Upper lobe of right lung (tissue), 1 donor: ENCODE results near the gene MT4. TPM values are rescaled to one million over a fixed set of nuclear protein-coding genes. Genes with fewer than 3 reads are reported as not detected.
"Not testable (repeated sequence)": the region's sequence is repeated elsewhere in the genome, so short reads cannot be mapped to it uniquely, and the experiment has no call there.

ENCODE experiments used
- ATAC-seq: fragments of 200-7000 bp; cut with Tn5 transposase; one replicate; pipeline ENCODE4 v1.9.1; 2020; ENCODE audit warnings: mild to moderate bottlenecking, moderate library complexity
- DNase-seq: peaks from one replicate; pipeline ENCODE4 v3.0.0-alpha.2; 2020
- H3K27ac ChIP-seq: fragments of 200-600 bp; one replicate; pipeline ENCODE4 v1.8.0; 2022
- H3K27me3 ChIP-seq: fragments of 200-600 bp; one replicate; pipeline ENCODE4 v1.8.0; 2022; ENCODE audit warnings: mild to moderate bottlenecking
- H3K36me3 ChIP-seq: fragments of 200-600 bp; one replicate; pipeline ENCODE4 v1.8.0; 2022
- H3K4me1 ChIP-seq: fragments of 200-600 bp; one replicate; pipeline ENCODE4 v1.8.0; 2022
- H3K4me3 ChIP-seq: fragments of 200-600 bp; one replicate; pipeline ENCODE4 v1.8.0; 2022; ENCODE audit warnings: mild to moderate bottlenecking
- H3K9me3 ChIP-seq: fragments of 200-600 bp; one replicate; pipeline ENCODE4 v1.8.0; 2022
- CTCF ChIP-seq: fragments of 200-600 bp; IDR thresholded peaks from one replicate; pipeline ENCODE4 v1.8.0; 2022; ENCODE audit warnings: antibody characterized with exemption
- intact Hi-C: fragments of 100-400 bp; cut with DNase I; formaldehyde crosslinking; loops from one replicate; pipeline ENCODE4 v1.11.0; 2022
- total RNA-seq: library from RNA; stranded (reverse); fragmentation: NEBNext Ultra II Directional; extraction: Animal tissue kit (Norgen Biotek cat#: 25700); gene quantifications from one replicate; pipeline ENCODE4 v1.2.1, GENCODE V29; 2021
- donor health status: DM: no; HTN: yes; CAD: no; lungs with severe emphysema.

MT4 gene
- total RNA-seq, 1 donor from 2014 or later = not detected

GRCh38 chr16:56576585-56577299 is 11.9 kb downstream of the MT4 start:
- Histone ChIP-seq H3K27me3 (no peaks in the 10 kb centered on the region), H3K4me3 (no peak overlapping the region), H3K4me1 (no peaks in the 10 kb centered on the region), H3K36me3 (no peaks in the 10 kb centered on the region), H3K9me3 (no peaks in the 10 kb centered on the region), H3K27ac (no peak overlapping the region)
- DNase-seq = peak; percentile 93
- ATAC-seq = peak; percentile 100
- intact Hi-C loops = loop anchor here (10.0 kb wide), 1 partner anchor 128 kb away; no protein-coding TSS in a partner anchor
- TF ChIP-seq CTCF = peak; percentile 82

GRCh38 chr16:56577300-56577625 is 12.4 kb downstream of the MT4 start:
- ATAC-seq = no peak
- no peaks in the 10 kb centered on the region for H3K9me3 ChIP-seq
- H3K4me3 ChIP-seq = no peak overlapping the region
- TF ChIP-seq CTCF = no peak
- no peaks in the 10 kb centered on the region for H3K4me1 ChIP-seq
- no peak overlapping the region for H3K27ac ChIP-seq
- no peak for DNase-seq
- H3K27me3 ChIP-seq = no peaks in the 10 kb centered on the region
- intact Hi-C loops = loop anchor here (10.0 kb wide), 1 partner anchor 128 kb away; no protein-coding TSS in a partner anchor
- H3K36me3 ChIP-seq = no peaks in the 10 kb centered on the region

- ATAC-seq (no peak), DNase-seq (no peak)
- no peak for TF ChIP-seq CTCF
- no peaks in the 10 kb centered on the region for H3K36me3 ChIP-seq
- no peaks in the 10 kb centered on the region for H3K27me3 ChIP-seq
- no peak overlapping the region for H3K4me3 ChIP-seq
- H3K4me1 ChIP-seq = no peaks in the 10 kb centered on the region
- H3K27ac ChIP-seq = no peak overlapping the region
- intact Hi-C loops = no loop called here
- no peaks in the 10 kb centered on the region for H3K9me3 ChIP-seq
Measured at GRCh38 chr16:56580391-56581048, 15.6 kb downstream of the MT4 start.

GRCh38 chr16:56582911-56583310 is 18.0 kb downstream of the MT4 start:
- H3K4me3 ChIP-seq, H3K9me3 ChIP-seq, H3K36me3 ChIP-seq, H3K4me1 ChIP-seq, intact Hi-C loops, H3K27ac ChIP-seq, ATAC-seq, H3K27me3 ChIP-seq, DNase-seq: not testable (repeated sequence)

GRCh38 chr16:56583351-56584168 is 18.7 kb downstream of the MT4 start:
- no peaks in the 10 kb centered on the region for H3K36me3 ChIP-seq
- H3K27me3 ChIP-seq = peaks cover 4% of the 10 kb centered on the region
- no peak overlapping the region for H3K27ac ChIP-seq
- DNase-seq (no peak), ATAC-seq (no peak)
- intact Hi-C loops = no loop called here
- TF ChIP-seq CTCF = no peak
- H3K4me1 ChIP-seq = no peaks in the 10 kb centered on the region
- no peaks in the 10 kb centered on the region for H3K9me3 ChIP-seq
- no peak overlapping the region for H3K4me3 ChIP-seq

- Histone ChIP-seq H3K4me1 (peaks cover 4% of the 10 kb centered on the region), H3K27ac (no peak overlapping the region), H3K9me3 (no peaks in the 10 kb centered on the region), H3K36me3 (no peaks in the 10 kb centered on the region), H3K27me3 (peaks cover 11% of the 10 kb centered on the region), H3K4me3 (no peak overlapping the region)
- TF ChIP-seq CTCF = no peak
- ATAC-seq (no peak), DNase-seq (no peak)
- intact Hi-C loops = no loop called here
Measured at GRCh38 chr16:56584276-56584675, 19.4 kb downstream of the MT4 start.
